ENCODE data around the gene VPREB3. TPM values are rescaled to one million over a fixed set of nuclear protein-coding genes. Genes with fewer than 3 reads are reported as not detected.

VPREB3 gene
- polyA plus RNA-seq, 4 donors, result 0.56 to 0.89 (median 0.73) TPM

DNA sequence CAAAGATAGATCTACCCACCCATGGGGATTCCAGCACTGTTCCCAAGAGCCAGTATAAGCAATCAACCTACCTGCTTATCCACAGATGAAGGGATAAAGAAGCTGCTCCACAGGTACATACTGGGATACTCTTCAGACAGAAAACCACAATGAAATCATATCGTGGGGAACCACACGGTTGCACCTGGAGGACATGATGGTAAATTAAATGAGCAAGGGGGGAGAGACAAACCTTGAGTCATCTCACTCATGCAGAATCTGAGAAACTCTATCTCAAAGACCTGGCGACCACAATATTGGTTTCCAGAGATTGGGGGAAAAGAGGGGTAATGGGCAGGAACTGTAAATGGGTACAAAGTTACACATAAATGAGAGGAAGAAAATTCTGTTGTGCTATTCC is 48.9 kb downstream of the VPREB3 start:
- no peak for DNase-seq (ENCODE audit: low read depth in 4 of 4, low spot score in 3 of 4)

DNA sequence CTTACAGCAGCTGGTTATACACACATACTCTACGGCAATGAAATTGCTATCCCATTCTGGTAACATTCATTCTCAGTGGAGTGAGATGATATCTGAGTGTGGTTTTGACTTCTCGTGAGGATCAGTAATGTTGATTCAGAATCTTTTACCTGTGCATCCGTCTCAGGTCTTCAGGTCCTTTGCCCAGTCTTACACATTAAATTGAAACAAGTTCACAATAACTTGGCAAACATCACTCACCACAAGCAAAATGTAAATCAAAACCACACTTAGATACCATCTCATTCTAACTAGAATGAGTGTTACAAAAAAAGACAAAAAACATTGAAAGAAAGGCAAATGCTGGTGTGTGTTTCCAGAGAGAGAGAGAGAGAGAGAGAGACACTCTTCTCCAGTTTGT is 49.4 kb downstream of the VPREB3 start:
- DNase-seq (ENCODE audit: low read depth in 4 of 4, low spot score in 3 of 4), result no peak

DNA sequence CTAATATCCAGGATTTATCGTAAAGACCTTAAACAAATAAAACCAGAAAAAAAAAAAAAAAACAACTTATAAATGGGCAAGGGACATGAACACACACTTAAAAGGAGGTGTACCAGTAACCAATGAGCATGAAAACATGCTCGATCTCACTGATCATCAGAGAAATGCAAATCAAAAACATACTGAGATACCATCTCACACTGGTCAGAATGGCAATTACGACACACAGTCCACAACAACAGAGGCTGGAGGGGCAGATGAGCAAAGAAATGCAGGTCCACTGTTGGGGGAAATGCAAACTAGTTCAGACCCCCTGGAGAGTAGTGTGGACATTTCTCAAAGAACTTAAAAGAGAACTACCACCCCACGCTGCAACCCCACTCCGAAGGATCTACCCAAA is 50.2 kb downstream of the VPREB3 start:
- no peak for DNase-seq (ENCODE audit: low read depth in 4 of 4, low spot score in 3 of 4)

Other genes starting within 250 kb of the VPREB3 start
- gene IGLL1, start 174.1 kb downstream of the VPREB3 start, polyA plus RNA-seq (ENCODE audit: insufficient read length in 4 of 4), result 1 to 10 TPM in 2 of 4 donors, under 1 TPM in 2; 0.39 to 1.6 (median 1.0) TPM
- 1 to 10 TPM in 3 of 4 donors, under 1 TPM in 1; 0.75 to 3.7 (median 2.0) TPM for gene DRICH1, start 122.1 kb downstream of the VPREB3 start, polyA plus RNA-seq (ENCODE audit: insufficient read length in 4 of 4)
- gene RGL4, start 63.4 kb downstream of the VPREB3 start, polyA plus RNA-seq (ENCODE audit: insufficient read length in 4 of 4), result 1 to 10 TPM; 1.8 to 4.7 (median 2.6) TPM
- gene ZNF70, start 3.3 kb downstream of the VPREB3 start, polyA plus RNA-seq (ENCODE audit: insufficient read length in 4 of 4), result 1 to 10 TPM; 5.6 to 8.1 (median 7.3) TPM
- 1 to 10 TPM; 1.9 to 3.1 (median 2.7) TPM for gene C22orf15, start 8.6 kb upstream of the VPREB3 start, polyA plus RNA-seq (ENCODE audit: insufficient read length in 4 of 4)
- 100 to 1,000 TPM in 1 of 4 donors, 10 to 100 TPM in 3; 15.5 to 114 (median 69.2) TPM for gene CHCHD10, start 13.5 kb upstream of the VPREB3 start, polyA plus RNA-seq (ENCODE audit: insufficient read length in 4 of 4)
- gene MMP11, start 18.4 kb upstream of the VPREB3 start, polyA plus RNA-seq (ENCODE audit: insufficient read length in 4 of 4), result 10 to 100 TPM; 15.2 to 80.6 (median 16.8) TPM
- gene SMARCB1, start 32.5 kb upstream of the VPREB3 start, polyA plus RNA-seq (ENCODE audit: insufficient read length in 4 of 4), result 100 to 1,000 TPM; 162 to 205 (median 186) TPM
- gene DERL3, start 84.6 kb upstream of the VPREB3 start, polyA plus RNA-seq (ENCODE audit: insufficient read length in 4 of 4), result 1 to 10 TPM; 3.0 to 5.2 (median 4.7) TPM
- gene SLC2A11, start 103.5 kb upstream of the VPREB3 start, polyA plus RNA-seq (ENCODE audit: insufficient read length in 4 of 4), result 10 to 100 TPM; 13.8 to 51.6 (median 28.8) TPM
- gene MIF, start 140.0 kb upstream of the VPREB3 start, polyA plus RNA-seq (ENCODE audit: insufficient read length in 4 of 4), result 100 to 1,000 TPM; 137 to 326 (median 165) TPM
- gene GSTT2B, start 206.8 kb upstream of the VPREB3 start, polyA plus RNA-seq (ENCODE audit: insufficient read length in 4 of 4), result 10 to 100 TPM in 2 of 4 donors, 1 to 10 TPM in 2; 4.7 to 27.6 (median 10.8) TPM
- gene DDTL, start 212.5 kb upstream of the VPREB3 start, polyA plus RNA-seq (ENCODE audit: insufficient read length in 4 of 4), result 1 to 10 TPM; 3.9 to 8.7 (median 6.9) TPM
- 10 to 100 TPM; 34.8 to 80.2 (median 66.9) TPM for gene DDT, start 220.0 kb upstream of the VPREB3 start, polyA plus RNA-seq (ENCODE audit: insufficient read length in 4 of 4)
- gene GSTT2, start 225.7 kb upstream of the VPREB3 start, polyA plus RNA-seq (ENCODE audit: insufficient read length in 4 of 4), result 1 to 10 TPM in 2 of 4 donors, under 1 TPM in 1, not detected in 1; 0.39 to 3.2 (median 1.2) TPM